ENCODE measurements around the gene SLC51A. TPM values are rescaled to one million over a fixed set of nuclear protein-coding genes. Genes with fewer than 3 reads are reported as not detected.

Gene SLC51A
- total RNA-seq, 1 donor from 2014 or later, result not detected

DNA sequence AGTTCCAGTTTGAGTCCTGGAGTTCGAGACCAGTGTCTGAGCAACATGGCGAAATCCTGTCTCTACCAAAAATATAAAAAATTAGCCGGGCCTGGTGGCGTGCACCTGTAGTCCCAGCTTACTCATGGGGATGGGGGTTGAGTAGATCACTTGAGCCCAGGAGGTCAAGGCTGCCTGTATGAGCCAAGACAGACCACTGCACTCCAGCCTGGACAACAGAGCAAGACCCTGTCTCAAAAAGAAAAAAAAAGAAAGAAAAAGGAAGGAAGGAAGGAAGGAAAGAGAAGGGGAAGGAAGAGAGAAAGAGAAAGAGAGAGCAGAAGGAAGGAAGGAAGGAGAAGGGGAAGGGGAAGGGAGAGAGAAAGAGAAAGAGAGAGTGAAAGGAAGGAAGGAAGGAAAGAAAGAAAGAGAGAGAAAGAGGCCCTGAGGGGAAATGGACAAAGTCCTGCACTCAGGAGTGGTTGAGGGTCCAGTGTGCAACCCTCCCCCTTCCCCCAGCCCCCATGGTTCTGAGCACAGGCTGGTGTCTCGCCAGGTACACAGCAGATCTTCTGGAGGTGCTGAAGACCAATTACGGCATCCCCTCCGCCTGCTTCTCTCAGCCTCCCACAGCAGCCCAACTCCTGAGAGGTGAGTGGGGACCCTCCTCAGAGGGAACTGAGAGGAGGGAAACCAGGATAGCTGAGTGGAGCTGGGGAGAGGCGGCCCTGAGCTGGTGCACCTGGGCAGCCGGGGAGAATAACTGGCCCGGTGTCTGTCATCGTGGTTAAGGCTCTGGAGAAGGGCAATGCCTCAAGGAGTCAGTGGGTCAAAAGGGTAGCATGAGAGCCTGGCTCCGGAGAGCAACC, 1.2 kb downstream of the SLC51A start:
- Mint-ChIP-seq H3K9me3 (ENCODE audit: unreplicated experiment) (no peaks in the 10 kb centered on the region), H3K27me3 (ENCODE audit: low read depth, unreplicated experiment) (peaks cover 12% of the 10 kb centered on the region), H3K36me3 (ENCODE audit: low read depth, unreplicated experiment) (peaks cover 5% of the 10 kb centered on the region), H3K27ac (ENCODE audit: unreplicated experiment) (no peak overlapping the region), H3K4me3 (ENCODE audit: unreplicated experiment) (no peak overlapping the region), H3K4me1 (ENCODE audit: low read depth, unreplicated experiment) (peaks cover 5% of the 10 kb centered on the region)
- no peak overlapping the region for H3K9ac ChIP-seq (ENCODE audit: low read length)
- H3K27me3 ChIP-seq (ENCODE audit: insufficient read depth, low read length), result no peaks in the 10 kb centered on the region
- peaks cover 9% of the 10 kb centered on the region for H3K4me1 ChIP-seq (ENCODE audit: insufficient read depth, low read length)
- H2AFZ ChIP-seq (ENCODE audit: low read depth, low read length), result no peak overlapping the region
- no peak overlapping the region for H3K4me2 ChIP-seq (ENCODE audit: low read length)
- H3K36me3 ChIP-seq (ENCODE audit: insufficient read depth, low read length), result no peaks in the 10 kb centered on the region
- DNase-seq (ENCODE audit: low read depth), result no peak
- no peak for FAIRE-seq
- H3K27ac ChIP-seq (ENCODE audit: low read depth, low read length), result no peak overlapping the region
- H3K9me3 ChIP-seq (ENCODE audit: insufficient read depth, low read depth, low read length), result no peaks in the 10 kb centered on the region
- TF ChIP-seq, protein P1, sequence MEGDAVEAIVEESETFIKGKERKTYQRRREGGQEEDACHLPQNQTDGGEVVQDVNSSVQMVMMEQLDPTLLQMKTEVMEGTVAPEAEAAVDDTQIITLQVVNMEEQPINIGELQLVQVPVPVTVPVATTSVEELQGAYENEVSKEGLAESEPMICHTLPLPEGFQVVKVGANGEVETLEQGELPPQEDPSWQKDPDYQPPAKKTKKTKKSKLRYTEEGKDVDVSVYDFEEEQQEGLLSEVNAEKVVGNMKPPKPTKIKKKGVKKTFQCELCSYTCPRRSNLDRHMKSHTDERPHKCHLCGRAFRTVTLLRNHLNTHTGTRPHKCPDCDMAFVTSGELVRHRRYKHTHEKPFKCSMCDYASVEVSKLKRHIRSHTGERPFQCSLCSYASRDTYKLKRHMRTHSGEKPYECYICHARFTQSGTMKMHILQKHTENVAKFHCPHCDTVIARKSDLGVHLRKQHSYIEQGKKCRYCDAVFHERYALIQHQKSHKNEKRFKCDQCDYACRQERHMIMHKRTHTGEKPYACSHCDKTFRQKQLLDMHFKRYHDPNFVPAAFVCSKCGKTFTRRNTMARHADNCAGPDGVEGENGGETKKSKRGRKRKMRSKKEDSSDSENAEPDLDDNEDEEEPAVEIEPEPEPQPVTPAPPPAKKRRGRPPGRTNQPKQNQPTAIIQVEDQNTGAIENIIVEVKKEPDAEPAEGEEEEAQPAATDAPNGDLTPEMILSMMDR (IDR thresholded peaks at IDR 0.05; ENCODE audit: insufficient read depth, low read depth, low read length), result no peak
- TF ChIP-seq EZH2 (IDR thresholded peaks at IDR 0.05; ENCODE audit: insufficient read depth, low read length), result no peak
- no peaks in the 10 kb centered on the region for H3K79me2 ChIP-seq (ENCODE audit: insufficient read depth, low read length)
- H4K20me1 ChIP-seq (ENCODE audit: insufficient read depth, low read length), result no peaks in the 10 kb centered on the region
- H3K4me3 ChIP-seq (ENCODE audit: insufficient read depth, low read depth, low read length), result no peak overlapping the region

DNA sequence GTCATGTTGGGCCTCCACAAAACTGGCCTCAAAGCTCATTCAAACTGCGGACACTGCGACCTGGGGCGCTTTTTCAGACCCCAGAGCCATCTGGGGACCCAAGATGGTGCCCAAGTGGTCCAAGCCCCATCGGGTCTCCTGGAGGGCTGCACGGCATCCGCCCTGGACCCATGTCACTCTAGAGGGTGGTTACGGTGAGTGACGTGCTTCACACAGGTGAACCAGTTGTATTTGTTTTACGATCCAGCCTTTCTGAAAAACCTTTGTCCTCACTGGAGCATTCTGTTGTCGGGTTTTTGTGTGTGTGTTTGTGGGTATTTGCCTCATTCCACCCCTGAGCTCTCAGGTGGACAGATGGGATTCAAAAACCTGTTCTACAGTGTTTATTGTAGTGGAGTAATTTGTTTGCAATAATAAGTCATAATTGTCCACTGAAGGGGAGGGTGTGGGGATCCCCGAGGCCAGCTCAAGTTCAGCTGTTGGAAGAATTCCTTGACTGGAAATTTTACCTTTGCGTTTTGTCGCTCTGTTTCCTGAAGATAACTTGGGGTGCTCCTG, 1.9 kb downstream of the SLC51A start:
- Histone ChIP-seq H3K27me3 (ENCODE audit: insufficient read depth, low read length) (peaks cover 3% of the 10 kb centered on the region), H3K4me2 (ENCODE audit: low read length) (no peak overlapping the region), H2AFZ (ENCODE audit: low read depth, low read length) (no peak overlapping the region), H3K27ac (ENCODE audit: low read depth, low read length) (no peak overlapping the region), H3K9me3 (ENCODE audit: insufficient read depth, low read depth, low read length) (no peaks in the 10 kb centered on the region), H3K4me3 (ENCODE audit: insufficient read depth, low read depth, low read length) (no peak overlapping the region), H4K20me1 (ENCODE audit: insufficient read depth, low read length) (no peaks in the 10 kb centered on the region), H3K79me2 (ENCODE audit: insufficient read depth, low read length) (no peaks in the 10 kb centered on the region), H3K4me1 (ENCODE audit: insufficient read depth, low read length) (peaks cover 9% of the 10 kb centered on the region), H3K36me3 (ENCODE audit: insufficient read depth, low read length) (no peaks in the 10 kb centered on the region), H3K9ac (ENCODE audit: low read length) (no peak overlapping the region)
- peaks cover 12% of the 10 kb centered on the region for H3K27me3 Mint-ChIP-seq (ENCODE audit: low read depth, unreplicated experiment)
- H3K4me1 Mint-ChIP-seq (ENCODE audit: low read depth, unreplicated experiment), result peaks cover 5% of the 10 kb centered on the region
- TF ChIP-seq EZH2 (IDR thresholded peaks at IDR 0.05; ENCODE audit: insufficient read depth, low read length), result no peak
- H3K9me3 Mint-ChIP-seq (ENCODE audit: unreplicated experiment), result no peaks in the 10 kb centered on the region
- no peak overlapping the region for H3K4me3 Mint-ChIP-seq (ENCODE audit: unreplicated experiment)
- DNase-seq (ENCODE audit: low read depth) (no peak), FAIRE-seq (no peak)
- H3K36me3 Mint-ChIP-seq (ENCODE audit: low read depth, unreplicated experiment), result peaks cover 7% of the 10 kb centered on the region
- no peak overlapping the region for H3K27ac Mint-ChIP-seq (ENCODE audit: unreplicated experiment)

DNA sequence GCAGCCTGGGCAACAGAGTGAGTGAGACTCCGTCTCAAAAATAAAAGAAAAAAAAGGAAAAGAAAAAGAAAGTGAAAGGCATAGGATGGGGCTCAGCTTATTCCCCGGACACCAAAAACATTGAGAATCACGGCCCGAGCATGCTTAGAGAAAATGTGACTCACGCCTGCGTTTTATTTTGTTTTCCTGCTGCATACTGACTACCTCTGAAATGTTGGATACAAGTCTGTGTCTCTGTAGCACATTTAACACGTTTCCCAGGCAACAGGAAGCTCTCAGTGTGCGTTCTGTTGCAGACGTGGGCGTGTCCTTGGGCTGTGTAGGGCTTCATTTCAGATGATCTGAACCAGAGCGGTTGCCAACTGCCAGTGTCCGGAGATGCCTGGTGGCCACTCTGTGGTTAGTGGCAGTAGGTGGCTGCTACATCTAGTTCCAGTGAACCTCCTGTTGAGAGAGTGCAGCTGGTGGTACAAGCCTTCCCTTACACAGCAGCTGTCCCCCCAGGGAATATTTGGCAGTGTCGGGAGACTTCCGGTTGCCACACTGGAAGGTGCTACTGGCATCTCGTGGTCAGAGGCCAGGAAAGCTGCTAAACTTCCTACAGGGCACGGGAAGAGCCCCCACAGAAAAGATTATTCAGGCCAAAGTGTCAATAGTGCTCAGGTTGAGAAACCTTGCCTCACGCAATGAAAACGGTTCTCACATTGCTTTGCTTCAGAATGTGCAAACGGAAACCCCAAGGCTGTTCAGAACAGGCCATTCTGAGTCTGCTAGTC, 3.0 kb downstream of the SLC51A start:
- peak overlapping the region; percentile 17 for H3K9ac ChIP-seq (ENCODE audit: low read length)
- FAIRE-seq, result peak; percentile 83
- peak overlapping the region; percentile 16 for H3K27ac ChIP-seq (ENCODE audit: low read depth, low read length)
- no peak for TF ChIP-seq EZH2 (IDR thresholded peaks at IDR 0.05; ENCODE audit: insufficient read depth, low read length)
- TF ChIP-seq, protein P1 (IDR thresholded peaks at IDR 0.05; ENCODE audit: insufficient read depth, low read depth, low read length), result no peak
- peaks cover 3% of the 10 kb centered on the region for H3K27me3 ChIP-seq (ENCODE audit: insufficient read depth, low read length)
- H3K4me1 ChIP-seq (ENCODE audit: insufficient read depth, low read length), result peaks cover 9% of the 10 kb centered on the region
- no peaks in the 10 kb centered on the region for H3K79me2 ChIP-seq (ENCODE audit: insufficient read depth, low read length)
- H3K27ac Mint-ChIP-seq (ENCODE audit: unreplicated experiment), result no peak overlapping the region
- H3K4me3 Mint-ChIP-seq (ENCODE audit: unreplicated experiment), result peak overlapping the region; percentile 54
- H3K4me1 Mint-ChIP-seq (ENCODE audit: low read depth, unreplicated experiment), result peaks cover 5% of the 10 kb centered on the region
- peak overlapping the region; percentile 46 for H3K4me3 ChIP-seq (ENCODE audit: insufficient read depth, low read depth, low read length)
- DNase-seq (ENCODE audit: low read depth), result peak; percentile 88
- H3K36me3 ChIP-seq (ENCODE audit: insufficient read depth, low read length), result no peaks in the 10 kb centered on the region
- H3K9me3 ChIP-seq (ENCODE audit: insufficient read depth, low read depth, low read length), result no peaks in the 10 kb centered on the region
- H3K9me3 Mint-ChIP-seq (ENCODE audit: unreplicated experiment), result no peaks in the 10 kb centered on the region
- H3K36me3 Mint-ChIP-seq (ENCODE audit: low read depth, unreplicated experiment), result peaks cover 3% of the 10 kb centered on the region
- H4K20me1 ChIP-seq (ENCODE audit: insufficient read depth, low read length), result no peaks in the 10 kb centered on the region
- peaks cover 8% of the 10 kb centered on the region for H3K27me3 Mint-ChIP-seq (ENCODE audit: low read depth, unreplicated experiment)
- peak overlapping the region; percentile 57 for H2AFZ ChIP-seq (ENCODE audit: low read depth, low read length)
- H3K4me2 ChIP-seq (ENCODE audit: low read length), result peak overlapping the region; percentile 78

All from astrocyte (in vitro differentiated cells and primary cell).